Right kidney (tissue), 1 donor: ENCODE results near the gene DKKL1.

ENCODE experiments used
- DNase-seq: peaks from one replicate; pipeline ENCODE4 v3.0.0-alpha.2; 2016

Gene DKKL1

GRCh38 chr19:49395581-49396407, 32.1 kb downstream of the DKKL1 start:
- DNase-seq: no peak

GRCh38 chr19:49396738-49397505, 33.2 kb downstream of the DKKL1 start:
- DNase-seq: no peak

DNA sequence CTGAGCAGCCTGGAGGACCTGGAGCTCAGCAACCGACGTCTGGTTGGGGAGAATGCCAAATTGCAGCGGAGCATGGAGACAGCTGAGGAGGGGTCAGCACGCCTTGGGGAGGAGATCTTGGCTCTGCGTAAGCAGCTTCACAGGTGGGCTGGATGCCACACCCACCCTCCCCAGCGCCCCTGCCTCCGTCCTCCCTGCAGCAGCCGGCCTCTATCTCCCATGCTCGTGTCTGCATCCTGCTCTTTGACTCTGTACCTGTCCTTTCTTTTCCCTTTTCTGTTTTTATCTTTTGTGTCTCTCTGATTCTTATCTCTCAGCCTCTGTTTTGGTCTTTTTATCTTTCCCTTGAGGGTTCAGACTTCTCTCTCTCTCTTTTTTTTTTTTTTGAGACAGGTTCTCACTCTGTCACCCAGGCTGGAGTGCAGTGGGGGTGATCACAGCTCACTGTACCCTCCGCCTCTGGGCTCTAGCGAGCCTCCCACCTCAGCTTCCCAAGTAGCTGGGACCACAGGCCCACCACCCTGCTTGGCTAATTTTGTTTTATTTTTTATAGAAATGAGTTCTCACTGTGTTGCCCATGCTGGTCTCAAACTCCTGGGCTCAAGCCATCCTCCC, 34.4 kb downstream of the DKKL1 start:
- DNase-seq: no peak

DNA sequence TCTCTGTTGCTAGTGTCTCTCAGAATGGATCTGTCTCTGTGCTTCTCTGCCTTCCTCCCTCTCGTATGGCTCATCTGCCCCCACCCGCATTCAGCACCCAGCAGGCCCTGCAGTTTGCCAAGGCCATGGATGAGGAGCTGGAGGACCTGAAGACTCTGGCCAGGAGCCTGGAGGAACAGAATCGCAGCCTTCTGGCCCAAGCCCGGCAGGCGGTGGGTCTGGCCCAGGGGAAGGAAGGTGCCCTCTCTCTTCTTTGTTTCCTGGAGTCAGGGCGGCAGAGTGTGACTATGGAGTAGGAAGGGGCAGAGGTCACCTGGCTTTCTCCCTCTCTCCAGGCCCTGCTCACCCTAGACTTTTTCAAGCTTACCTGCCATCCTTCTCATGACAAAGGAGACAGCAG, 35.3 kb downstream of the DKKL1 start:
- no peak for DNase-seq

- no peak for DNase-seq
These were observed 36.4 kb downstream of the DKKL1 start for GRCh38 chr19:49400029-49400428.

DNA sequence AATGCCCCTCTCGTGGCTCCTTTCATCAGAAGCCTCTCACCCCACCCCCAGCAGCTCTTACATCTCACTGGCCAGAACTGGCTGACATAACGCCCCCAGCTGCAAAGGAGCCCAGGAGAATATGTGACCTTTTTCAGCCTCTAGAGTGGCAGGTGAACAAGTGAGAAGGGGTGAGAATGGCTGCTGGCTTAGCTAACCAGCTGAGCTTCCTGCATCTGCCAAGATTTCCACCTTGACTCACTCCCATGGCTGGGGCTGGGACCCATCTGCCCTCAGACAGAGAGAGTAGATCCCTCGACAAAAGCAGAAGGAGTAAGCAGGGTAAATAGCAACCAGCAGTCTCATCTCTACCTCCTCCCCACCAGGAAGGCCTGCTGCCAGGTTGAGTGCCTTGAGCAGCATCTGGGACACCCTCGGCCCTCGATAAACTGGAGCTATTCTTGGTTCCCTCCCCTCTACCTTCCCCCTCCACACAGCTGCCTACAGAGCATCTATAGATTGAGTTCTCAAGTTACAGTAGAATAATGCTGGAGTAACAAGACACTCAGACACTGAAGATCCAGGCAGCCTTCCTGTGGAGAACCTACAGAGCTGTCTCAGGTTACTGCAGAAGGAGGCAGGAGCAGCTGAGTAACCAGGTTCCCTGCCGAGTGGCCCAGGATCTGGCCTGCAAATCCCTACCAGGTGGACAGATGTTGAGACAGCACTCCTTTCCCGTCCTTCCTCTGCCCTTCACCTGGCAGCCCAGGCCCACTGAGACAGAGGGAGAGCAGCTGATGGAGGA, 39.9 kb downstream of the DKKL1 start:
- no peak for DNase-seq

DNA sequence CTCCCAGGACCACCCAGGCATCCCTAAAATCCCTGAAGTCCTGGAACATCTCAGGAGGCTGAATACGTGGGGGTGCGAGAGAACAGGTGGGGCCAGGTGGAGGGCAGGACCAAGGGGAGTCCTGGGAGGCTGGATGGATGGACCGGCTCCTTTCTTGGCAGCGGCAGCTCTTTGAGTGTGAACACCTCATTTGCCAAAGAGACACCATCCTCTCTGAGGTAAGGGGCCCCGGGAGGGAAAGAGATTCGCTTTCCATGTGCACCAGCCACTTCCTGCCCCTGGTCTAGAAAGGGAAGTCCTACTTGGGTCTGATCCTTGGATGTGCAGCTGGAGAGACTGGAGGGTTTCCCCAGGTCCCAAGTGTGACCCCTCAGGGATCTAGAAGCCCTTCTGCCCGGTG, 43.4 kb downstream of the DKKL1 start:
- no peak for DNase-seq

- no peak for DNase-seq
These were observed 43.9 kb downstream of the DKKL1 start for GRCh38 chr19:49407482-49408015.

DNA sequence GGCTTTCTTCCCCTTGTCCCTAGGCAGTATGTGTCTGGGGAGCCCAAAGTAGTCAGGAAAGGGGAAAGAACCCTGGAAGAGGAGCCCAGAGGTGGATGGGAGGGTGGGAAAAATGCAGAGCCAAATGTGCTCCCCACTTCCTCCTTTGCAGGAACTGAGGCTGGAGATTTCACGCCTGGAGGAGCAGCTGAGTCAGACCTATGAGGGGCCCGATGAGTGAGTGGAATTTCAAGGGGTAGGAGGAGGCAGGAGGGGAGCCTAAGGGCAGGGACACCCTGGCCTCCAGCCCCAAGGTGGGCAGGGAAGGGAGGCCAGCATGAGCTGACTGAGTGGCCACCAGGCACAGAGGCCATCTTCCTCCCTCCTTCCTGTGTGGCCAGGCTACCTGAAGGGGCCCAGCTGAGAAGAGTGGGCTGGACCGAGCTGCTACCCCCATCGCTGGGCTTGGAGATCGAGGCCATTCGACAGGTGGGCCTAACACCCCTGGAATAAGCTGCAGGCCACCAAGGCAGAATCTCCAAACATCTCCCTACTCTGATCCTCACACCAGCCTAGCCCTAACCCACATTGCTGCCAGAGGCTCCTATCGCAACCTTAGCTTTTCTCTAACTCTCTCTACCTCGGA, 45.3 kb downstream of the DKKL1 start:
- DNase-seq: no peak

DNA sequence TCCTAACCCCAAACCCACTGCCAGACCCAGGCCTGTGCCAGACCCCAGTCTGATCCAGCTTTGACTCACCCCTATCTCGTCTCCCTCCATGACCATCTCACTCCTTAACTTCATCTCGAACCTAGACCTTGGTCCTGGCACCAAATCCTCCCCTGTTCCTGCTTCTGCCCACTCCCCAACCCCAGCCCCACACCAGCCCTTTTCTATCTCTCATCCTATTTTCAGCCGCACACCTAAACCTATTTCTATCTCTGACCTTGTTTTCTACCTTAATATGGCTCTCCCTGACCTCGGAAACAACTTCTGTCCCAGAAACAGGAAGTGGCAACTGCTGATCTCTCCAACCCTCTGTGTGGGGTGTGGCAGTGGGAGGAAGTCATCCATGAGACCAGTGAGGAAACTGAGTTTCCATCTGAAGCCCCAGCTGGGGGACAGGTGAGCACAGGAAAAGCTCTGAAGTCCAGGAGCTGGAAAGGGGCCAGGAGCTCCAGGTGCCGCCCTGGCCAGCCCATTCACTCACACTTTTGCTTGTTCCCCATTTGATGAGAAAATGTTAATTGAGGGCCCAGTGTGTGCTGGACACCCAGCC, 45.9 kb downstream of the DKKL1 start:
- DNase-seq: no peak

DNA sequence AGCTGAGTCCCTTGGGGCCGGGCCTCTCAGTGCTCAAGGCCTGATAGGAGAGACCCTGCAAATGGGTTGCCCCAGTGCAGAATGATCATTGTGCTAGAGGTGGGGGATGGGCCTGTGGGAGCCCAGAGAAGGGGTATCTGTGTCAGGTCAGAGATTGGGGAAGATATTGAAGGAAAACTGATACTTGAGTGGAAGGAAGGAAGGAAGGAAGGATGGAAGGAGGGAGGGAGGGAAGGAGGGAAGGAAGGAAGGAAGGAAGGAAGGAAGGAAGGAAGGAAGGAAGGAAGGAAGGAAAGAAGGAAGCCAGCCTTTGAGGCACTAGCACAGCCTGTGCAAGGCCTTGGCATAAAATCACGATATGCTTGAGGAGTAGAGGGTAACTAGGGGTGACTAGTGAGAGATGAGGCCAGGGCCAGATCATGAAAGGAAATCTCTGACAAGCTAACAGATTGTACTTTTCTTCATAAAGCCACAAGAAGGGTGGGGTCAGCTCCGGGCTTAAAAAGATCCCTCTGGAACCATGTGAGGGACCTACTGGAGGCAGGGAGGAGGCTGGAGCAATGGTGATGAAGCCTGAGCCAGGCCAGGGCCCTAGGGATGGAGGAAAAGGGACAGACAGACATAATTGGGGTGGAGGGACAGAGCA, 48.1 kb downstream of the DKKL1 start:
- DNase-seq: no peak

- no peak for DNase-seq
These were observed 49.7 kb downstream of the DKKL1 start for GRCh38 chr19:49413348-49413747.

- no peak for DNase-seq
These were observed 50.6 kb downstream of the DKKL1 start for GRCh38 chr19:49414256-49414655.

DNA sequence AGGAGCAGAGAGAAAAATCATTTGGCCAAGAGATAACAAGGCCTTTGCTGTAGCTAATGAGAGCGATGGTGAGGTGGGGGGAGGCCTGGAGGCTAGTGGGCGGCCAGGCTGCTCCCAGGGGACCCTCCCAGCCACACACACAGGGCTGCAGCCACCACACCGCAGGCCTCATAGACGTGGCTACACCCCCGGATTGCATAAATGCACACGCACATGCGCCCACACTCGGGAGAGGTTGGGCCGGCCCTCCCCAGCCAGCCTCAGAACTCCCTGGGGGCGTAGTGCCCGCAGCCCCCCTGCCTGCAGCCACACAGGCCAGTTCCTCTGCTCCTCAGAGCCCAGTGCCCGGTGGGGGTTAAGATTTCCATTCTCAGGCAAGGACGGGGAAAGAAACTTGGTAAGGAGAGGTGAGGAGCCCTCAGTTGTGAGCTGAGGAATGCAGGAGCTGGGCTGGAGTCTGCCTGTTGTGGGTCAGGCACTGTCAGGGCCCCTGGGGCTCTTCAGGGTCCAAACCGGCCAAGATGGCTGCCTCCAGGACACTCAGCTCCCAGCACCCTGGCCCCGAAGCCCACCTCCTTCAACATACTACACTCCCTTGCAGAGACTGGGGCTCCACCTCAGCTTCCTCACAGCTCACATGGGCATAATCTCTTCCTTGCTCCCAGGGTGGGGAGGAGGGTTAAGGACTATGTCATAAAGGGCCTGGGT, 51.6 kb downstream of the DKKL1 start:
- no peak for DNase-seq

DNA sequence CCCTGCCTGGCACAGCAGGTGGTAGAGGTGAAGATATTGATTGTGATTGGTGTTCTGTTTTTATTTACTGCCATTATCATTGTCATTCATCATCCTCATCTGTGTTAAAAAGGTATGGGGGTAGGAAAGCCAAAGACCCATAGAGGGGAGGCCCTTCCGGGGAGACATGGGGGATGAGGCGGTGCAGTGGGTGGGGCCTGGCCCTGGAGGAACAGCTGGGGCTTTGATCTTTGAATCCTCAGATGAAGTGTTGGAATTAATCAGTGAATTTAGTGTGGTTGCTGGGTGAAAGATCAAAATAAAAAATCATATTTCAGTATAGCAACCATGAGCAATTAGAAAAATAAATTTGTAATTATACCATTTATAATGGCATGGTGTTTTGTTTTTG, 52.1 kb downstream of the DKKL1 start:
- no peak for DNase-seq

- DNase-seq: no peak
These were observed 53.4 kb downstream of the DKKL1 start for GRCh38 chr19:49417088-49417487.

- DNase-seq: no peak
These were observed 54.8 kb downstream of the DKKL1 start for GRCh38 chr19:49418511-49418910.

- no peak for DNase-seq
These were observed 55.5 kb downstream of the DKKL1 start for GRCh38 chr19:49419173-49419572.

GRCh38 chr19:49420227-49420626, 56.5 kb downstream of the DKKL1 start:
- DNase-seq: no peak
